HL-60/S4 treated with phorbol 12-myristate 13-acetate at 8.2 ng/mL for 4 days and 3 days (cell line): ENCODE data around the gene OTX2.

ENCODE experiments used
- in situ Hi-C: fragments of 300-500 bp; cut with MboI; formaldehyde crosslinking; loops from 2 replicates; pipeline ENCODE4 v1.15.0; 2022; ENCODE audit warnings: low sequenced_read_pairs

OTX2 gene

DNA sequence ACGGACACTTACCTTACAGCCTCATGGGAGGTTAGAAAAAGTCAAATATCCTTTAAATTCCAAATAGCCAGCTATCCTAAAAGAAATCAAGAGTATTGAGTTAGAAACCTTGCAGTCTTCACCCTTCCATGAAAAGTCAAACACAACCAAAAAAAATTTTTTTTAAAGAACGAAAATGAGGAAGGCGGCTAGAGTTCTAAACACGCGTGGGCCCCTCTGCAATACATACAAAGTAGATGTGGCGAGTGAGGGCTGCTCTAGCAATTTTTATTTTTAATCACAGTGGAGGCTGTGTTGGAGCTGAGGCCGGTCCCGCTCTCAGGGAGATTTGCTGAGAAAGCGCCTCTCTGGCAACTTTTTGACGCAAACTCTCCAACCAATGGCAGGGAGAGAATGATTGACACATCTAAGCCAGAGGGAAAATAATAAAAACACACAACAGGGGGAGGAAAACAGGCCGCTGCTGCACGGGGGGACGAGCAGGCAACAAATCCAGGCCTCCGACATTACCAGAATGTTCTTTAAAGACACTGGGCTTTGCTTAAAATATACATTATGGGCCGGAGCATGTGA, at the start of gene OTX2:
Gene OTX2 (minus strand): TSS at position 333 of the 573 bp plus-strand sequence. CDS start 5,023 bp downstream, outside the sequence.
- in situ Hi-C loops = no loop called here

GRCh38 chr14:56858422-56858821, 48.1 kb upstream of the OTX2 start:
- in situ Hi-C loops = no loop called here

DNA sequence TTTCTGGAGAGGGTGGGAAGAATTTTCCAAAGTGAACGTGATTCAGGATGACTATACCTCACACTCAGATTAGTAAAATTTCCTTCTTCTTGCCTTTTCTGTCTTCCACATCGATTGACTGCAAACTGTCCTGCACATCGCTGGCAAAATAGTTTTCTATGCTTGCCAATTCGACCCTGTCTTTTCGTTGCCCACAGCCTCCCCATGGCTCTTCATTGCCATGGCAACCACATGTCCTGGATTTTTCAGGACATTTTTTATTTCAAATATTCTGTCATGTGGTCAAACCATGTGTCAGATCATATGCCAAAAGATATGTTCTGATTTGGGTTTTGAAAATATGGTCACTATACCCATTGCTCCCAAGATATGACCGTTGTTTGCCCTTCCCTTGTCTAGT, 46.9 kb upstream of the OTX2 start:
- in situ Hi-C loops = no loop called here

DNA sequence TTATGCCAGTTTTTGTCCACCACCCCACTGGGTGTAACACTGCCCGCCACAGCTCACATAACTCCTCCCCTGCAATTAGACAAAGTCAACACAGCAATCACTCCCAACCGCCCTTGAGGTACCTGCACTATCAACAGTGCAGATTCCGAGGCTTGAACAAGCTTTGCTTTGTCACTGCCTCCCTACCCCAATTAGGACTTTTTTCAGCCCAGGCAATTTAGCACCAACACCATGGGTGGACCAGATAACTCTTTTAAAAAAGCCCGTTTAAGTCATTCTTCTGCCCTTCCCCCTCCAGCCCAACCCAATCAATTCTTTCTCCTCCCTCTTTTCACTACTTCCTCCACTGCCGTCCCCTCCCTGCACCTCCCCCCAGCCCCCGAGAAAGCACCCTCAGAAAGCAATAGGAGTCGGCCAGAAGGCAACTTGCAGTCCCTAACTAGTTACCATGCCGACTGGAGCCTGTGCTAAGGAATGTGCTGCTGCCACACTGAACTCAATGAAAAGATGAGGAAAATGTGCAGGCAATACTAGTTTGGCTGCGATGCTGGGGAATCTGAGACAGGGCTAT, 45.7 kb upstream of the OTX2 start:
- in situ Hi-C loops = no loop called here

- in situ Hi-C loops = no loop called here
Measured at GRCh38 chr14:56854325-56854724, 44.0 kb upstream of the OTX2 start.

GRCh38 chr14:56846970-56847930, 37.0 kb upstream of the OTX2 start:
- in situ Hi-C loops = no loop called here

GRCh38 chr14:56844406-56845002, 34.2 kb upstream of the OTX2 start:
- in situ Hi-C loops = no loop called here

- in situ Hi-C loops = no loop called here
Measured at GRCh38 chr14:56841611-56842010, 31.3 kb upstream of the OTX2 start.

GRCh38 chr14:56840221-56840620, 29.9 kb upstream of the OTX2 start:
- in situ Hi-C loops = no loop called here

- in situ Hi-C loops = no loop called here
Measured at GRCh38 chr14:56829151-56829550, 18.9 kb upstream of the OTX2 start.

DNA sequence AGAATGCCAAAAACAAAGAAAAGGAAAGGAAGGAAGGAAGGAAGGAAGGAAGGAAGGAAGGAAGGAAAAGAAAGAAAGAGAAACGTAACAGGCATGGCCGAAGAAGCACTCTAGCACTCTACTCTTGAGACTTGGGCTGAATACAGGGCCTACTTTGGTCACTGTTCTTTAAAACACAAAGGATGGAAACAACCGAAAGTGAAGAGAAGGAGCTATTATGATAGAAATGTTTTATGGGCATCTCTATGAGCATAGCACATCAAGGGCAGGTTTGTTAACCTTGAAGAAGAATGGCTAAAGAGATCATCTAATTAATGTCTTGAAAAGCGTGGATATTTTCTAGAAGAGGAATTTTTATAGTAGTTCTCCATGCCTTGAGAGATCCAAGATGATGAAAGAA, 15.9 kb upstream of the OTX2 start:
- in situ Hi-C loops = no loop called here

GRCh38 chr14:56821805-56822610, 11.7 kb upstream of the OTX2 start:
- in situ Hi-C loops = no loop called here

DNA sequence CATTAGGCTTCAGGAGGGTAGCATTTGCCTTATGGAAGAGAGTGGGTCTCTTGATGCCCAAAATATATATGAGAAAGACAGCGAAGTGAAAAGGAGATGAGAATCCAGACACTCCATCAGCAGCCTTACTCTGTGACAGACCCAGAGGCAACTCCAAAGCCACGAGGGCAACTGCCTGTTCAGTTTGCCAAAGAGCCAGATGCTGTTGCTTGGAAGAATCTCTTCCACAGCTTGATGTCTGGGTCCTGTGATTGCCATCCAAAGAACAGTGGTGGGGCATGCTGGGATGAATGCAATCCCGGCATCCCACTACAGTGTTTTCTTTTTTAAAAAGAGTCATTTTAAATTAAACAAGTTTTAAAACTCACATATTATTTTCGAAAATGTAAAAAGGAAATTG, 10.9 kb upstream of the OTX2 start:
- in situ Hi-C loops = no loop called here

DNA sequence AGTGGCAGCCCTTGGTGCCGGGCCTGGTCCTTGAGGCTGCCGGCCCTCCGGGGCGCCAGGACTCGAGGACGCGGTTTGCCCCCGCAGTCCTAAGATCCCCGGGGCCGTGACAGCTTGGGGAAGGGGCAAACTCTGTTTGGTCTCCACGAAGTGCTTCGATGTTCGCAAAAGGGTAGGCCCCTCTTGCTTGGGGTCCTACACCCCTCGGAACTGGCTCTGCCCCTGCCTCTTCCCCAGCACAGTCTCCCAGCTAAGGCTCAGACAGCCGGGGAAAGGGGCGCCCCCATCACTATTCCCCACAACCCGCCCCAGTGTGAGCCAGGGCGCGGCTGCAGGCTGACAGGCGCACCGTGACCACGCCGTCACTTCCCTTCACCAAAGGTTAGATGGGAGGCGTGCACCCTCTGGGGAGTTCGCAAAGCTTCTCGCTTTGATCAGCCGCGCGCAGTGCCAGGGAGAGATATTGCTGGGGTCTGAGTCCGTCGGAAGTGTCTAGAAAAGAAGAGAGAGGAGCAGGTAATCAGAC, 7.2 kb upstream of the OTX2 start:
- in situ Hi-C loops = no loop called here

DNA sequence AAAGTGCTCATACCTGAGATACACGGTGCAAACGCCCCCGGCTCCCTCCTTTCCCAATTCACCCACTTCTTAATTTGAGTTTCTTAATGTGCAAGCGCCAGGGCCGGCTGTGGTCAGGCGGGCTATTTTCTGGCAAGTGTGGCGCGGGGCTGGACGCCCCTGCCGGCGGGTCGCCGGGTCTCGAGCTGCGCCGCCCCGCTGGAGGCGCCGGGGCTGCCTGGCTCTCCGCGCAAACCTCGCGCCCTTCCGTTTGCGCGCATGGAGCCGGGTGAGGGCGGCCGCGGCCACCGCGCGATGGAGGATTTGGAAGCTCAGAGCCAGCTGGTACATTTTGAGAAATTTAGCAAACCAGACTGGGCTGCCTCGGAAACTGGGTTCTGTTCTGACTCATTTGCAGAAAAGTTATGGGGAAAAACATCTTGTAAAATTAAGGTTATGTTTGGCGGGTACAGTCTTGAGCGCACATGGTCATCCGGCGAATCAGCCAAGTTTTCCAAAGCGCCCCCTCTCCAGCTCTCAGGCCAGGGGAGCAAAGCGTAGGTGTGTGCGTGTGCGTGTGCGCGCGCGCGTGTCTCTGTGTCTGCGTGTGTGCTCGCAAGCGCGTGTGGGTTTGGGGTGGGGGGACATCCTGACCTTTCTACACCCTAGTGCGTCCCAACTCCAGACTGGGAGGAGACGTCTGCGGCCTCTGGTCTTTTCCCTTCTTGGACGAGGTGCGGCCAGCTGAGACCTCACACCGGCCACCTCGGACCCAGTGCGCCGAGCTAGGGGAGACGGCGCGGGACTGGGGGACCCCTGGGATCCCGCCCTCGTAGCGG, 6.5 kb upstream of the OTX2 start:
- in situ Hi-C loops = no loop called here

DNA sequence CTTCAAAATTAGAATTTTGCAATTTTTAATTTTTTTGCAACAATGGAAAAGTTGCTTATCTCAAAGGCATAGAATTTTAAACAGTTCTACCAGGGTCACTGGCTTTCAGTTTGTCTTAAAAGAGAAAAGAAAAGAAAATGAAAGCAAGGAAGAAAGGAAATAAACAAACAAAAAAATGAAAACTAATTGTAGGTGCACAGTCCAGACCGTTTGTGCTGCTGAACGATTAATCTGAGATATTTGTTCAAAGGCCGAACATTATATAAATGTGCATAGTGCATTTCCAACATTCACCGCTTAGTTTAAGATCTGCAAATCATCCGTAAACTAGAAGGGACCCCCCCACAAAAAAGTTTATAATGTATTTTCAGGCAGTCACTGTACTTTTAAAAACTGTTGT, 5.5 kb upstream of the OTX2 start:
- in situ Hi-C loops = no loop called here

DNA sequence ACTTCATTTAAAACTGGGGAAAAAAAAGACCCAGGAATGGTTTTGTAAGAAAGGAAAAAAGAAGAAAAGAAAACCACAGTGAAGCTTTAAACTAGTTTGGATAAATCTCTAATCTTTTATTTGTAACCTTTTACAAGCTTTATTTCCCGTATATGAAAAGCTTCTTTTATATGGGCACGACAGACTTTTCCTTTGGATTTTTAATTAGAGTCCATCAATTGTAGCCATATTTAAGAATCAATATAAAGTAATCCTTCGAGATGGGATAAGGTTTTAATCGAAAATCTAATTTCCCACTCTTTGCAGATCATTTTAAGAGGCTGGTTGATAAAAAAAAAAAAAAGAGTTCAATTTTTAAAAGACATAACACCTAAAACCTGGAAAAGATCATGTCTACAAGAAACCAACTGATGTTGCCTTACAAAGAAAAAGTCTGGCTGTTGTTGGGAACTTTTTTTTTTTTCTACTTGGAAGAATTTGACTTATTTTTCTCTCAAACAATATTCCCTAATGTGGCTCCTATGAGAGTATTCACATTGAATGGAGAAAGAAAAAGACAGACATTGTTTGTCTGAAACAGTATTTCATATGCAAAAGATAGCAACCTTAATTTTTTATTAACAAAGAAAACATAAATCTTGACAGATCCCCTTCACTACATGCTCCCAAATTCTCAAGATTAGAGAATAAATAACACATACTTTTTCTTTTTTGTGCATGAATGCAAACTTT, 4.9 kb upstream of the OTX2 start:
- in situ Hi-C loops = no loop called here

DNA sequence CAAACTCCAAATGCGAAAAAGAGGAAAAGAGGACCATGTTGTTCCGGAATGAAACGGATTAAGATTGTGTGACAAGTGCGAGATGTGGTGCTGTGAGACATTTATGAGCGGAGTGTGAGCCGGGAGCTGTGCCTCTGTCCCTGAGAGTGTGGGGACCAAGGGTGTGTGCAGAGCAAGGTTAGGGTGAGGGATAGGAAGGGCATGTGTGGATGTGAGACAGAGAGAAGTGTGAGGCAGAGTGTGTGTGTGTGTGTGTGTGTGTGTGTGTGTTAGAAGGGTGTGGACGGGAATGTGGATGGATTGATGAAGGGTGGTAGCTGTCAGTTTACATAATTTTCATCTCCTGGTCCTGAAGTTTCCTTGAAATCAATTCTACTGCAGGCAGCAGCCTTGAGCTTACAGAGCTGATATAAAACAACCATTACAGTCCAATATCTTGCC, 4.3 kb upstream of the OTX2 start:
- in situ Hi-C loops = no loop called here

- in situ Hi-C loops = no loop called here
Measured at GRCh38 chr14:56813143-56813551, 2.9 kb upstream of the OTX2 start.
